H9 (cell line): ENCODE data around the gene ALKBH2. TPM values are rescaled to one million over a fixed set of nuclear protein-coding genes. Genes with fewer than 3 reads are reported as not detected.
A peak's percentile ranks its signal among the peaks of the same experiment; 100 is the strongest.

ENCODE experiments used
- DNase-seq: peaks from one replicate; pipeline ENCODE4 v3.0.0-alpha.2; 2017
- H2AFZ ChIP-seq: one replicate; pipeline ENCODE4 v1.6.1; 2013; ENCODE audit warnings: mild to moderate bottlenecking, low read length, control low read depth, moderate library complexity
- H2AK5ac ChIP-seq: 2 replicates; pipeline ENCODE4 v1.6.1; 2013; ENCODE audit warnings: low read length, control low read depth, mixed read lengths; ENCODE audit not compliant: insufficient read length
- H2BK120ac ChIP-seq: one replicate; pipeline ENCODE4 v1.6.1; 2013; ENCODE audit warnings: low read depth, mild to moderate bottlenecking, low read length, control low read depth, inconsistent platforms; ENCODE audit not compliant: poor library complexity, severe bottlenecking
- H2BK12ac ChIP-seq: 2 replicates; pipeline ENCODE4 v1.6.1; 2013; ENCODE audit warnings: low read length, control low read depth, mixed read lengths, low read depth; ENCODE audit not compliant: insufficient read length
- H2BK15ac ChIP-seq: 2 replicates; pipeline ENCODE4 v1.6.1; 2013; ENCODE audit warnings: low read depth, low read length, control low read depth
- H2BK20ac ChIP-seq: one replicate; pipeline ENCODE4 v1.6.1; 2013; ENCODE audit warnings: low read depth, mild to moderate bottlenecking, low read length, control low read depth, inconsistent platforms; ENCODE audit not compliant: poor library complexity, severe bottlenecking
- H2BK5ac ChIP-seq: 2 replicates; pipeline ENCODE4 v1.6.1; 2013; ENCODE audit warnings: low read length, control low read depth, mixed read lengths; ENCODE audit not compliant: insufficient read length
- H3K14ac ChIP-seq: 2 replicates; pipeline ENCODE4 v1.6.1; 2013; ENCODE audit warnings: low read length, control low read depth; ENCODE audit not compliant: insufficient read depth
- H3K18ac ChIP-seq: 2 replicates; pipeline ENCODE4 v1.6.1; 2013; ENCODE audit warnings: low read depth, mild to moderate bottlenecking, mixed read lengths, low read length, control low read depth; ENCODE audit not compliant: insufficient read length
- H3K23ac ChIP-seq: 2 replicates; pipeline ENCODE4 v1.6.1; 2013; ENCODE audit warnings: low read length, control low read depth, mixed read lengths, low read depth; ENCODE audit not compliant: insufficient read length
- H3K23me2 ChIP-seq: 2 replicates; pipeline ENCODE4 v1.6.1; 2013; ENCODE audit warnings: low read depth, mild to moderate bottlenecking, mixed read lengths, low read length, control low read depth; ENCODE audit not compliant: insufficient read length, poor library complexity, severe bottlenecking
- H3K27ac ChIP-seq: 2 replicates; pipeline ENCODE4 v1.5.1; 2013; ENCODE audit warnings: low read length, control low read depth, mixed read lengths, low read depth; ENCODE audit not compliant: insufficient read length
- H3K27me3 ChIP-seq: 2 replicates; pipeline ENCODE4 v1.6.1; 2013; ENCODE audit warnings: low read length, control low read depth, inconsistent platforms; ENCODE audit not compliant: insufficient read depth
- H3K4ac ChIP-seq: 2 replicates; pipeline ENCODE4 v1.6.1; 2013; ENCODE audit warnings: low read depth, mild to moderate bottlenecking, control low read depth, inconsistent platforms, low read length, moderate library complexity
- H3K4me1 ChIP-seq: 2 replicates; pipeline ENCODE4 v1.6.1; 2013; ENCODE audit warnings: low read length, control low read depth, inconsistent platforms; ENCODE audit not compliant: insufficient read depth
- H3K4me2 ChIP-seq: 2 replicates; pipeline ENCODE4 v1.6.1; 2013; ENCODE audit warnings: low read length, control low read depth, mixed read lengths; ENCODE audit not compliant: insufficient read length, insufficient read depth
- H3K56ac ChIP-seq: 2 replicates; pipeline ENCODE4 v1.6.1; 2013; ENCODE audit warnings: low read depth, mild to moderate bottlenecking, mixed read lengths, low read length, control low read depth; ENCODE audit not compliant: insufficient read length
- H3K79me1 ChIP-seq: 2 replicates; pipeline ENCODE4 v1.6.1; 2013; ENCODE audit warnings: low read depth, mild to moderate bottlenecking, moderate library complexity, low read length, control low read depth, inconsistent platforms; ENCODE audit not compliant: insufficient read depth, poor library complexity, severe bottlenecking
- H3K79me2 ChIP-seq: 2 replicates; pipeline ENCODE4 v1.6.1; 2013; ENCODE audit warnings: low read length, control low read depth, inconsistent platforms; ENCODE audit not compliant: insufficient read depth
- H3K9ac ChIP-seq: 2 replicates; pipeline ENCODE4 v1.6.1; 2013; ENCODE audit warnings: low read length, control low read depth, mixed read lengths; ENCODE audit not compliant: insufficient read length; ENCODE audit errors: extremely low read depth
- H3K9me3 ChIP-seq: one replicate; pipeline ENCODE4 v1.6.1; 2013; ENCODE audit warnings: low read depth, low read length, inconsistent platforms; ENCODE audit not compliant: control insufficient read depth
- H3T11ph ChIP-seq: one replicate; pipeline ENCODE4 v1.6.1; 2013; ENCODE audit warnings: mild to moderate bottlenecking, low read length, control low read depth, inconsistent platforms
- H4K20me1 ChIP-seq: one replicate; pipeline ENCODE4 v1.6.1; 2013; ENCODE audit not compliant: control insufficient read depth, insufficient read length, insufficient read depth
- H4K5ac ChIP-seq: 2 replicates; pipeline ENCODE4 v1.6.1; 2013; ENCODE audit warnings: low read depth, mild to moderate bottlenecking, mixed read lengths, low read length, control low read depth; ENCODE audit not compliant: insufficient read length
- H4K8ac ChIP-seq: replicated peaks from 2 replicates; pipeline ENCODE4 v1.6.1; 2013; ENCODE audit warnings: low read length, control low read depth, mixed read lengths, low read depth; ENCODE audit not compliant: insufficient read length
- H4K91ac ChIP-seq: 2 replicates; pipeline ENCODE4 v1.6.1; 2013; ENCODE audit warnings: low read depth, mild to moderate bottlenecking, moderate library complexity, mixed read lengths, low read length, control low read depth; ENCODE audit not compliant: insufficient read length
- H3K27ac Mint-ChIP-seq, 3 experiments: 2 replicates in 2 of 3; 3 replicates in 1 of 3; pipeline ENCODE4 v1.8.0; 2020 to 2021; ENCODE audit warnings: mixed read lengths in 3 of 3, mild to moderate bottlenecking in 1 of 3, moderate library complexity in 1 of 3
- H3K27me3 Mint-ChIP-seq: 2 replicates; pipeline ENCODE4 v1.8.0; 2021; ENCODE audit warnings: low read depth, mild to moderate bottlenecking, moderate library complexity, mixed read lengths
- H3K36me3 Mint-ChIP-seq, 3 experiments: 2 replicates in 2 of 3; 3 replicates in 1 of 3; pipeline ENCODE4 v1.8.0; 2020 to 2021; ENCODE audit warnings: low read depth in 3 of 3, mixed read lengths in 3 of 3; ENCODE audit not compliant: insufficient read depth in 1 of 3
- H3K4me1 Mint-ChIP-seq, 2 experiments: 2 replicates each; pipeline ENCODE4 v1.8.0; 2020; ENCODE audit warnings: mixed read lengths in 2 of 2
- H3K4me3 Mint-ChIP-seq, 2 experiments: 2 replicates in 1 of 2; 3 replicates in 1 of 2; pipeline ENCODE4 v1.8.0; 2020 to 2021; ENCODE audit warnings: mild to moderate bottlenecking in 2 of 2, mixed read lengths in 2 of 2, moderate library complexity in 1 of 2
- H3K9me3 Mint-ChIP-seq, 2 experiments: 2 replicates in 1 of 2; 3 replicates in 1 of 2; pipeline ENCODE4 v1.8.0; 2020; ENCODE audit warnings: mild to moderate bottlenecking in 2 of 2, mixed read lengths in 2 of 2, moderate library complexity in 1 of 2
- CTCF ChIP-seq: fragments of 200-600 bp; sonication (generic); conservative IDR thresholded peaks from 3 replicates; pipeline ENCODE4 v1.8.0; 2021; ENCODE audit warnings: antibody characterized with exemption, mild to moderate bottlenecking
- WGBS: extraction: QIAGEN DNeasy Blood & Tissue Kit; methylation state at CpG from one replicate; pipeline ENCODE4 v1.1.7; 2013; ENCODE audit warnings: missing lambda C conversion rate, low lambda C conversion rate, mixed read lengths; ENCODE audit not compliant: insufficient read length; ENCODE audit errors: extremely low coverage; 5-methylcytosine and 5-hydroxymethylcytosine counted together
- total RNA-seq: library from RNA; stranded (reverse); gene quantifications from 2 replicates; pipeline ENCODE4 v1.2.1, GENCODE V29; 2021

Gene ALKBH2
- total RNA-seq, 1 experiment from 2014 or later = 24.4 TPM

DNA sequence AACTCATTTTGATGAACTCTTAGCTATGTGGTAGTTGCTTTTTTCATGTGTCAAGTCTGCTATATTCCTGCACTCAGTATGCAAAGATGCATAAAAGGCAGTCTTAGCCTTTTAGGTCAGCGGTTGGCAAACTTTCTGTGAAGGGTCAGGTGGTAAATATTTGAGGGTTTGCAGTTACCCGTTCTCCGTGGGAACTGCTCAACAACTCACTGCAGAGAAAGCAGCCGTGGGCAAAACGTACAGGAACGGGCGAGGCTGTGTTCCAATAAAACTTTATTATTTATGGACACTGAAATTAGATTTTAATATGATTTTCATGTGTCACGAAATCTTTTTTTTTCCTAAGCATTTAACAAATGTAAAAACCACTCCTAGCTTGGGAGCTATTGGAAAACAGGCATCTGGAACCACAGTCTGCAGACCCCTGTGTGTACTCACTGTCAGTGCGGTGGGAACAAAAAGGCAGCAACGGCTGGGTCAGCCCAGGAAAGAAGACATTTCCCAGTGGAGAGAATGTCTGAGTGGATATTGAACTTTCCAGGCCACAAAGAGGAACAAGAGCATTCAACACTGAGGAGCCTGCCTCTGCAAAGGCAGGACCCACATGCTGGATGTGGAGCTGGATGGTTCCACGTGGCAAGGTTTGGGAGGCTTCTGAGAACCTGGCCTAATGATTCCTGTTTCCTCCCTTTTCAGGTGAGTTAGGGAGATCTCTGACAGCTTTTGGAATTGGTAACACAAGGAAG is 19.6 kb upstream of the ALKBH2 start:
- Mint-ChIP-seq H3K27ac (0 out of 7 replicates have a peak overlapping the region, but pooled peaks of 1 of the 3 experiments have one; percentile 42), H3K4me1 (peaks cover 24 to 28% of the 10 kb centered on the region in 2 experiments), H3K4me3 (no peak overlapping the region), H3K36me3 (peaks cover 6 to 29% (median 19%) of the 10 kb centered on the region in 3 experiments; a peak in 6 of 7 replicates), H3K27me3 (no peaks in the 10 kb centered on the region), H3K9me3 (no peaks in the 10 kb centered on the region)
- Histone ChIP-seq H3K56ac (no peak overlapping the region), H3K4ac (no peak overlapping the region), H3K27ac (no peak overlapping the region), H3K79me2 (no peaks in the 10 kb centered on the region), H3T11ph (no peak overlapping the region), H3K14ac (no peak overlapping the region), H4K5ac (no peak overlapping the region), H3K23ac (no peak overlapping the region), H2AK5ac (no peak overlapping the region), H2BK120ac (no peak overlapping the region), H4K8ac (no peak overlapping the region), H2BK5ac (no peak overlapping the region), H3K9me3 (no peaks in the 10 kb centered on the region), H3K4me2 (no peak overlapping the region), H2BK15ac (no peak overlapping the region), H2BK12ac (no peak overlapping the region), H3K79me1 (no peaks in the 10 kb centered on the region), H3K23me2 (peaks cover 4% of the 10 kb centered on the region), H3K4me1 (peaks cover 6% of the 10 kb centered on the region; the same call in 1 of the 2 replicates), H2AFZ (no peak overlapping the region), H3K9ac (no peak overlapping the region), H3K27me3 (no peaks in the 10 kb centered on the region), H4K20me1 (no peaks in the 10 kb centered on the region), H4K91ac (no peak overlapping the region), H3K18ac (no peak overlapping the region), H2BK20ac (no peak overlapping the region)
- DNase-seq = no peak
- TF ChIP-seq CTCF = no peak
- WGBS = no CpG with 5 or more reads among the region's 11 CpGs
